ENCODE results near the gene SLC9A8.

SLC9A8 gene

GRCh38 chr20:49810491-49811190 lies 2.0 kb upstream of the SLC9A8 start:
- TF ChIP-seq ZNF24 (tag by site-specific recombination; IDR thresholded peaks at IDR 0.05) = no peak
- no peak for TF ChIP-seq ZNF514 (tag by site-specific recombination; IDR thresholded peaks at IDR 0.05)
- no peak for TF ChIP-seq ZNF18 (tag by site-specific recombination; IDR thresholded peaks at IDR 0.05)
- TF ChIP-seq ZNF629 (tag by site-specific recombination; IDR thresholded peaks at IDR 0.05) = no peak
- TF ChIP-seq ZNF639 (tag by site-specific recombination; IDR thresholded peaks at IDR 0.05) = no peak
- no peak for TF ChIP-seq ZBTB1 (tag by site-specific recombination; IDR thresholded peaks at IDR 0.05)
- TF ChIP-seq ZNF560 (tag by site-specific recombination; IDR thresholded peaks at IDR 0.05; ENCODE audit: borderline replicate concordance) = no peak
- no peak for TF ChIP-seq ZSCAN30 (tag by site-specific recombination; IDR thresholded peaks at IDR 0.05)
- no peak for TF ChIP-seq SP7 (tag by site-specific recombination; IDR thresholded peaks at IDR 0.05)
- no peak for TF ChIP-seq ZNF248 (tag by site-specific recombination; IDR thresholded peaks at IDR 0.05)
- TF ChIP-seq ZNF169 (tag by site-specific recombination; IDR thresholded peaks at IDR 0.05) = no peak
- no peak for TF ChIP-seq TCF7L2 (IDR thresholded peaks at IDR 0.05; ENCODE audit: borderline replicate concordance, low read depth, low read length)
- TF ChIP-seq TSHZ1 (tag by site-specific recombination; IDR thresholded peaks at IDR 0.05; ENCODE audit: borderline replicate concordance) = no peak
- no peak for TF ChIP-seq ZNF513 (tag by site-specific recombination; IDR thresholded peaks at IDR 0.05)
- TF ChIP-seq ZFP69B (tag by site-specific recombination; IDR thresholded peaks at IDR 0.05) = no peak
- no peak for TF ChIP-seq ZNF561 (tag by site-specific recombination; IDR thresholded peaks at IDR 0.05; ENCODE audit: borderline replicate concordance)
- Histone ChIP-seq H3K36me3 (ENCODE audit: control insufficient read depth in 2 of 2, insufficient read depth in 1 of 2, low read length in 2 of 2) (peaks cover 6 to 11% of the 10 kb centered on the region in 2 experiments; a peak in 2 of 3 replicates), H3K4me1 (ENCODE audit: control insufficient read depth, insufficient read depth, low read length) (no peaks in the 10 kb centered on the region), H3K27ac (ENCODE audit: extremely low read depth, low read depth, low read length) (no peak overlapping the region), H3K9me3 (ENCODE audit: control insufficient read depth, insufficient read depth, low read depth, low read length) (no peaks in the 10 kb centered on the region), H3K4me3 (ENCODE audit: low read depth, low read length) (no peak overlapping the region)
- POLR2A ChIA-PET = no interaction called here
- CTCF ChIA-PET = interaction anchor here (0.6 to 1.6 kb wide), 3 partner anchors 10 to 200 kb away, joined by 3 to 5 read pairs (median 3); no protein-coding TSS in a partner anchor

Data from HEK293 (cell line).